HG03025 (cell line): ENCODE data around the gene TM9SF4.
"Not testable (repeated sequence)": the region's sequence is repeated elsewhere in the genome, so short reads cannot be mapped to it uniquely, and the experiment has no call there.

Experiments used
- ATAC-seq: cut with Tn5 transposase; IDR thresholded peaks from one replicate; pipeline ENCODE4 v1.9.1; 2021; ENCODE audit warnings: mild to moderate bottlenecking, moderate library complexity; ENCODE audit not compliant: unreplicated experiment, low FRiP score

TM9SF4 gene

GRCh38 chr20:32153771-32154170 lies 44.3 kb downstream of the TM9SF4 start:
- ATAC-seq: no peak

DNA sequence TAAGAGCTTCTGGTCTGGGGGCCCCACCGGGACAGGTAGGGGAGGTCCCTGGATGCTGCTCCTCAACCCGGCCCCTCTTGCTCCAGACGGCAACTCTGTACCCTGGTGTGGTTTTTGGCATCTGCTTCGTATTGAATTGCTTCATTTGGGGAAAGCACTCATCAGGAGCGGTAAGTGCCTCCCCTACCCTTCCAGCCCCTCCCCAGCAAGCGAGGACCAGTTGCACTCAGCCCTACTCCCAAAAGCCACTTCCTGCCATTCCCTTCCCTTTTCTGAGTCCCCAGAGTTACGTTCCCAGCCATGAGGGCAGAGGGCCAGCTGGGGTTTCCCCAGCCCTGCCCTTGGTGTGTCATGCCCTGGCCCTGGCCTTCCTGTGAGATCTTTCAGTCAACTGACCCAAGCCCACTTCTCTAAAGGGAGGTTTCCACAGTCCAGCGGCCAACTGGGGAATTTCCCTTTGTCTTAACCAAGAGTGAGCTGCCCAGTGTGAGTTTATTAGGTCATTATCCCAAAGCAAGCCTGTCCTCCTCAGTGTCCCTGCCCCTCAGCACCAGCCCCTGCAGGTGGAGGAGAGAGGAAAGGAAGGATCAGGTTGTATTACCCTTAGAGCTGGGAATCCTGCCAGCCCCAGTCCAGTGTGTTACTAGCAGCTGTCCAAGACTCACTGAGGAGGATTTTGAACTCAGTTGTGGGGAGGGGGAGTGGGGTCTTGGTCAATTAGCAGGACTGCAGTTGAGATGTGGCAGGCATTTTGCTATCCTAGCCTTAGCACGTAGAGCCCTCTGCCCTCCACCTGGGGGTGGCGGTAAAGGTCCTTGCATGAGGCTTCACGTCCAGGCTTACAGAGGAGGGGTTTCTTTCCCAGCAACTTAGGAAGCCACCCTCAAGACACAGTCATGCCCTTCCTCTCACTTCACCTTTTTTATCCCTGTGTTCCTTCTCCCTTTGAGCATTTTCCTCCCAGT lies 45.8 kb downstream of the TM9SF4 start:
- ATAC-seq: no peak

DNA sequence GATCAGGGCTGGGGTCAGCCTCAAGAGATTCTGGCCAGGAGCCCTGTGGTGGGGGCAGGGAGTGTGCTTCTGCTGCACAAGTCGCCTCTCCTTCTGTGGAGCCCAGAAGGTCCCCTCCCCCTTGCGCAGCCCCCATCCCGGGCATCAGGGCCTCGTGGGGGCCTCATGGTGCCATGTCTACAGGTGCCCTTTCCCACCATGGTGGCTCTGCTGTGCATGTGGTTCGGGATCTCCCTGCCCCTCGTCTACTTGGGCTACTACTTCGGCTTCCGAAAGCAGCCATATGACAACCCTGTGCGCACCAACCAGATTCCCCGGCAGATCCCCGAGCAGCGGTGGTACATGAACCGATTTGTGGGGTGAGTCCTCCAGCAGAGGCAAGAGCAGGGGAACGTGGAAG lies 48.1 kb downstream of the TM9SF4 start:
- ATAC-seq: no peak

DNA sequence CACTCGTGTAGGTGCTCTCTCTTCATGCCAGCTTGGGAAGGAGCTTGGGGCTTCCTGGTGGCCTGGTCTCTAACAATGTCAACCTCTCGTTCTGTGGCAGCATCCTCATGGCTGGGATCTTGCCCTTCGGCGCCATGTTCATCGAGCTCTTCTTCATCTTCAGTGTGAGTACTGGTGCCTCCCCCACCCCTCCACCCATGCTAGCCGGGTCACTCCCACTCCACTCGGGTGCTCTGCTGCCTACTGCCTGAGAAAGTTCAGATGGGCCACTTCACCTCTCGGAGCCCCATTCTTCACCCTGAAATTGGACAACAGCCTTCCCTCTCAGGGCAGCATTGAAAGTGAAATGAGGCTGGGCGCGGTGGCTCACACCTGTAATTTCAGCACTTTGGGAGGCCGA lies 48.8 kb downstream of the TM9SF4 start:
- no peak for ATAC-seq

DNA sequence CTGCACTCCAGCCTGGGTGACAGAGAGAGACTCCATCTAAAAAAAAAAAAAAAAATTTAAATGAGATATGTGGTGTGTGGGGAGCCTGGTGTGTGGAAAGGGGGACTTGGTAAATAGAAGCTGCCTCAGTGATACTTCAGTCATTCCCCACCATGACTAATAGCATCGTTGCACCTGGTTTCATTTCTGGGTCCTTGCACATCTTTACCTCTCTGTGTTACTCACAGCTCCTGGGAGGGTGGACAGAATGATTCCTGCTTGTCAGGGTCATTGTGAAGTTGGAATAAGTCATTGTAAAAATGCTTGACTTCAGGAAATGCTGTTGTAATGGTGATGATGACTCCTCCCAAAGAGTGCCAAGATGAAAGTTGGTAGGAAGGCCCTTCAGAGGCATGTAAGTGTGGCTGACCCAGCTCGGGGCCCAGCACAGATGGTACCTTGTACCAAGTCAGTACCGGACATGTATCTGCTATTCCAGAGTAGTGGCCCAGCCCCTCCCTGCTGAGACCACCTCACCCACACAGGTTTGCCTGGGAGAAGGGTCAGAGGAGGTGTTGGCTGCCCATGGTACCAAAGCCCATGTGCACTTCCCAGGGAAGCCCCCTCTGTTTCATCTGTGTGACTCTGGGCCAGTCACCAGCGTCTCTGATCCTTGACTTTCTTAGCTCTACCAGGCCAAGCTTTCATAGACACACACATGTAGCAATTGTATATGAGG lies 49.6 kb downstream of the TM9SF4 start:
- ATAC-seq: no peak

DNA sequence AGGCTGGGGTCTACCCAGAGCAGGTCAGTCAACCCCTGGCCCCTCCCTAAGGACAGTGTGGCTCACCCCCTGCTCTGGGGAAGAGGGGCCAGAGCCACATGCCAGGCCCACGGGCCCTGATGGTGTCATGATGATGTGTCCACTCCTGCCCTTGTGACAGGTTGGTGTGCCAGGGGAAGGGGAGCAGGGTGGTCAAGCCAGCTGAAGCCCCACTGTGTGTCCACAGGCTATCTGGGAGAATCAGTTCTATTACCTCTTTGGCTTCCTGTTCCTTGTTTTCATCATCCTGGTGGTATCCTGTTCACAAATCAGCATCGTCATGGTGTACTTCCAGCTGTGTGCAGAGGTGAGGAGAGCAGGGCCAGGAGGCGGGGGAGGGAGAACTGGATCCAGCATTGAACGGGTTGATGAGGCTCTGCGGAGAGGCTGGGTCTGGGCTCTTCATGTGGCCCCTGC lies 50.3 kb downstream of the TM9SF4 start:
- no peak for ATAC-seq

GRCh38 chr20:32160341-32160740 lies 50.8 kb downstream of the TM9SF4 start:
- ATAC-seq: no peak

- no peak for ATAC-seq
Observed at GRCh38 chr20:32162351-32162750, 52.8 kb downstream of the TM9SF4 start.

DNA sequence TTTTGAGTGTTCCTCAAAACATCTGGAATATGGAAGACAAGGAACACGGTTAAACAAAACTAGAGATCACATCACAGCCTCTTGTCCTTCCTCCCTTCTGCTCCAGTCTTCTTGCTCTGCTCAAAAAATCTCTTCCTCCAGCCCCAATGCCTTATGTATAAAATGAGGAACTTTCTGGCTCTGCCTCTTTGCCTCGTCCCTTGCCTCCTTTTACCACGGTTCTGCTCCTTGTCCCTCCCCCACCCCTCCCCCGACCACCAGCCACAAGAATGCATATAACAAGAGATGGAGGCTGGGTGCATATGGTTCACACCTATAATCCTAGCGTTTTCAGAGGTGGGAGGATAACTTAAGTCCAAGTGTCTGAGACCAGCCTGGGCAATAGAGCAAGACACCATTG lies 54.4 kb downstream of the TM9SF4 start:
- no peak for ATAC-seq

- no peak for ATAC-seq
Observed at GRCh38 chr20:32164984-32165735, 55.6 kb downstream of the TM9SF4 start.

DNA sequence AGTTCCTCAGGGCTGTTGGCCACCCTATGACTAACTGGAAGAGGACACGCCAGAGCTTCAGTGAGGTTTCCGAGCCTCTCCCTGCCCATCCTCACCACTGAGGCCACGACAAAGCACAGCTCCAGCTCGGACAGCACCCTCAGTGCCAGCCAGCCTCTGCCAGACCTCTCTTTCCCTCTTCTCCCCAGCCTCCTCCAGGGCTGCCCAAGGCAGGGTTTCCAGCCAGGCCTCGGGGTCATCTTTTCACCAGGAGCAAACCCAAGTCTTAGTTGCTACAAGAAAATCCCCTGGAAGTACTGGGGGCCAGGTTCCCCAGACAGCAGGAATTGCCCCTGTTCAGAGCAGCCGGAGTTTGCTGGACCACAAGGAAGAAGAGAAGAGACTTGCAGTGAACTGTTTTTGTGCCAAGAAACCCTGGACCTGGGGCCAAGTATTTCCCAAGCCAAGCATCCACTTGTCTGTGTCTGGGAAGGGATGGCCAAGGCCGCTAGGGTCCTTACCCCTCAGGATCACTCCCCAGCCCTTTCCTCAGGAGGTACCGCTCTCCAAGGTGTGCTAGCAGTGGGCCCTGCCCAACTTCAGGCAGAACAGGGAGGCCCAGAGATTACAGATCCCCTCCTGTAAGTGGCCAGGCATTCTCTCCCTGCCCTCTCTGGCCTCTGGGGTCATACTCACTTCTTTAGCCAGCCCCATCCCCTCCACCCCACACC lies 56.5 kb downstream of the TM9SF4 start:
- ATAC-seq: no peak

DNA sequence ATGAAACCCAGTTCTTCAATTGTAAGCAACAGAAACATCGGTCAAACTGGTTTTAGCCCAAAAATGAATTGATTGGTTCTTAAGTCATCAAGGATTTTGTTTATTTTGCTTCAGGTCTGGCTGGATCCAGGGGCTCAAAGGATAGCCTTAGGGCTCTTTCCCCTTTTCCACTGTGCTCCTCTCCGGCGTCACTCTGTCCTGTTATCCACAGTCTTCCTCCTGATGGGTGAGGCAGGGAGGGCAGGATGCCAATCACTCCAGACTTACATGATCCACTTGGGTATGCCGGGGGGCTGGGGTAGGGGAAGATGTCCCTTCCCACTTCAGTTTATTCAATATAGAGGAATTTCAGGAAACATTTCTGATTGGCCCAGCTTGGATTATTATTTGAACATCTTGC lies 58.0 kb downstream of the TM9SF4 start:
- no peak for ATAC-seq

GRCh38 chr20:32168184-32168910 lies 58.8 kb downstream of the TM9SF4 start:
- ATAC-seq: no peak

- not testable (repeated sequence) for ATAC-seq
Observed at GRCh38 chr20:32177696-32178095, 68.2 kb downstream of the TM9SF4 start.

GRCh38 chr20:32179515-32179914 lies 70.0 kb downstream of the TM9SF4 start:
- ATAC-seq: no peak

GRCh38 chr20:32179934-32180333 lies 70.4 kb downstream of the TM9SF4 start:
- no peak for ATAC-seq

DNA sequence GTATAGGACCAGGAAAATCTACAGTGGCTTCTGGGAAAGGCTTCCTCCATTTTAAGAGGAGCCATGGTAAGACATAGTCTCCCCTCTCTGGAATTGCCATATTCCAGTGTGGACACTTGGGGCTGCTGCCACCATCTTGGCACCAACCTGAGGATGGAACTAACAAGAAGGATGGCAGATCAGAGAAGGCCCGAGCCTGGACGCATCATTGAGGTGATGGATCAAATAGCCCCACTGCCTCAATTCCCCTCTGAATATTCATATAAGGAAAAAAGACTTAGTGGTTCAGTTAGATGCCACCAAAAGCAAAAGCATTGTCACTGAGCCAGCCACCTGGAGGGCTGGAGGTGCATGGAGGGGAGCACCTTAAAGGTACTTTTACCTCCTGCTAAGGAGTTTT lies 72.1 kb downstream of the TM9SF4 start:
- ATAC-seq: no peak

- ATAC-seq: no peak
Observed at GRCh38 chr20:32183947-32184635, 74.6 kb downstream of the TM9SF4 start.

DNA sequence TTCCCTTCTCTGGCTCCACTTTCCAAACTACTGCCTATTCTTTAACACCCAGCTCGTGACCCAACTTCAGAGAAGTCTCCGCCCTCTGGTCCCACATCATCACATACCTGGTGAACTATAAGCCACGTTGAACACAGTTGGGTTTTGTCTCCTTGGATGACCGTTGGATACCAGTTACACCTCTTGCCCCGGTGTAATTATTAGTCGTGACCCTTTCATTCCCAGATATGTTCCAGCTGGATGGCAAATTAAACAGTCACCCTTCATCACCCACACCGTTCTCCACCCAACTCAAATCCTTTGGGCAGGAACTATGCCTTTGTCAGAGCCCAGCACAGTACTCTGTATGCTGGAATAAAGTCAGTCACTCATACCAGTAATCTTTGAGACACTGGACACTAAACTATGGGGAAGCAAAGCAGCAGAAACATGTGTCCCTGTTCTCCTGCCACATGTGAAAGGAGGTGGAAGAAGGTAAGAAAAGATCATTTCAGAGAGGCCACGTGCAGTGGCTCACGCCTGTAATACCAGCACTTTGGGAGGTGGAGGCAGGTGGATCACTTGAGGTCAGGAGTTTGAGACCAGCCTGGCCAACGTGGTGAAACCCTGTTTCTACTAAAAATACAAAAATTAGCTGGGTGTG lies 75.6 kb downstream of the TM9SF4 start:
- no peak for ATAC-seq
